GM12878 (cell line): ENCODE measurements around the gene ZC3H7B. TPM values are rescaled to one million over a fixed set of nuclear protein-coding genes. Genes with fewer than 3 reads are reported as not detected.

Experiments
- ATAC-seq: fragments of 200-7000 bp; cut with Tn5 transposase; 3 replicates; pipeline ENCODE4 v1.9.1; 2020; ENCODE audit warnings: mild to moderate bottlenecking, moderate library complexity
- BruUV-seq: library from RNA; stranded (reverse); fragments of 400-500 nt; replicated peaks from 2 replicates; lab custom pipeline; 2021; lab: Mats Ljungman, UMichigan
- CTCF ChIA-PET: fragments of 300-600 bp; sonication (Branson Sonifier 250); formaldehyde crosslinking; extraction: SDS; loops from one replicate; lab custom pipeline; 2021; ENCODE audit warnings: inconsistent platforms; lab: Yijun Ruan, JAX
- POLR2A ChIA-PET: fragments of 350-600 bp; formaldehyde crosslinking; extraction: SDS; loops from one replicate; lab custom pipeline; 2021; ENCODE audit warnings: inconsistent platforms; lab: Charles Lee
- RAD21 ChIA-PET: fragments of 300-600 bp; sonication (Branson Sonifier 250); formaldehyde crosslinking; loops from one replicate; lab custom pipeline; 2023; ENCODE audit warnings: antibody characterized with exemption; ENCODE audit not compliant: unreplicated experiment; lab: Charles Lee
- SMC1A ChIA-PET: fragments of 300-600 bp; sonication (Branson Sonifier 250); formaldehyde crosslinking; loops from one replicate; lab custom pipeline; 2023; ENCODE audit not compliant: unreplicated experiment, uncharacterized antibody; lab: Charles Lee
- DNase-seq: peaks from one replicate; pipeline ENCODE4 v3.0.0-alpha.2; 2011; ENCODE audit warnings: low read depth, low spot score
- FAIRE-seq: peaks from 3 replicates; lab custom pipeline; 2011; peaks lifted over from hg19 to GRCh38; lab: Jason Lieb, UNC
- H2AFZ ChIP-seq: 2 replicates; pipeline ENCODE4 v1.6.0; 2011; ENCODE audit warnings: low read depth, low read length, control low read depth; ENCODE audit not compliant: control insufficient read depth
- H3K27ac ChIP-seq: 2 replicates; pipeline ENCODE4 v1.5.1; 2011; ENCODE audit warnings: control low read depth; ENCODE audit not compliant: control insufficient read depth, insufficient read depth
- H3K27me3 ChIP-seq, 2 experiments: replicated peaks in 1 of 2; 2 replicates each; pipeline versions ENCODE4 v1.6.0 to v1.6.1; 2011; ENCODE audit warnings: low read length in 1 of 2; ENCODE audit not compliant: control insufficient read depth in 2 of 2, insufficient read depth in 2 of 2
- H3K36me3 ChIP-seq, 2 experiments: 2 replicates each; pipeline ENCODE4 v1.5.1; 2011; ENCODE audit warnings: low read length in 1 of 2; ENCODE audit not compliant: control insufficient read depth in 2 of 2, insufficient read depth in 2 of 2
- H3K4me1 ChIP-seq: 2 replicates; pipeline ENCODE4 v1.6.1; 2011; ENCODE audit warnings: mild to moderate bottlenecking, low read length, moderate library complexity, mixed read lengths; ENCODE audit not compliant: control insufficient read depth, insufficient read depth
- H3K4me2 ChIP-seq: 2 replicates; pipeline ENCODE4 v1.6.0; 2011; ENCODE audit warnings: control low read depth; ENCODE audit not compliant: control insufficient read depth, insufficient read depth
- H3K4me3 ChIP-seq: fragments of 200-600 bp; sonication (generic); 2 replicates; pipeline ENCODE4 v1.5.1; 2016
- H3K79me2 ChIP-seq: 2 replicates; pipeline ENCODE4 v1.6.0; 2011; ENCODE audit warnings: low read length; ENCODE audit not compliant: control insufficient read depth, insufficient read depth
- H3K9ac ChIP-seq: 2 replicates; pipeline ENCODE4 v1.8.0; 2011; ENCODE audit warnings: low read length, control low read depth, mixed read lengths; ENCODE audit not compliant: control insufficient read depth, insufficient read depth
- H3K9me3 ChIP-seq: replicated peaks from 3 replicates; pipeline ENCODE4 v1.5.1; 2011; ENCODE audit warnings: mild to moderate bottlenecking, low read length; ENCODE audit not compliant: control insufficient read depth, insufficient read depth
- H4K20me1 ChIP-seq: 2 replicates; pipeline ENCODE4 v1.6.0; 2011; ENCODE audit not compliant: control insufficient read depth, insufficient read depth
- ATF7 ChIP-seq: fragments of 450-650 bp; IDR thresholded peaks from 2 replicates; pipeline ENCODE4 v1.6.1; 2016; ENCODE audit warnings: low read depth, mild to moderate bottlenecking
- BACH1 ChIP-seq: fragments of 450-650 bp; IDR thresholded peaks from 2 replicates; pipeline ENCODE4 v1.6.1; 2017; ENCODE audit warnings: mild to moderate bottlenecking, borderline replicate concordance
- NBN ChIP-seq: fragments of 450-650 bp; IDR thresholded peaks from 2 replicates; pipeline ENCODE4 v1.6.1; 2016
- PAX5 ChIP-seq: IDR thresholded peaks from 2 replicates; pipeline ENCODE4 v1.6.1; 2011; ENCODE audit warnings: low read depth, low read length, borderline replicate concordance
- RAD51 ChIP-seq: fragments of 450-650 bp; IDR thresholded peaks from 2 replicates; pipeline ENCODE4 v1.6.1; 2016; ENCODE audit warnings: moderate library complexity, mild to moderate bottlenecking, inconsistent platforms
- RELA ChIP-seq: fragments of 450-650 bp; IDR thresholded peaks from 2 replicates; pipeline ENCODE4 v1.8.0; 2014; ENCODE audit warnings: borderline replicate concordance; ENCODE audit not compliant: partially characterized antibody
- SMAD5 ChIP-seq: IDR thresholded peaks from 2 replicates; pipeline ENCODE4 v1.6.1; 2016; ENCODE audit warnings: antibody characterized with exemption, low read depth
- SMC3 ChIP-seq: IDR thresholded peaks from 2 replicates; pipeline ENCODE4 v1.6.1; 2011; ENCODE audit warnings: low read length, improper control_type of control experiment, borderline replicate concordance
- SREBF2 ChIP-seq: IDR thresholded peaks from 2 replicates; pipeline ENCODE4 v1.6.1; 2012; ENCODE audit warnings: mild to moderate bottlenecking, low read length
- TBL1XR1 ChIP-seq: IDR thresholded peaks from 2 replicates; pipeline ENCODE4 v1.6.1; 2012; ENCODE audit warnings: low read depth, low read length, improper control_type of control experiment
- ZNF24 ChIP-seq: fragments of 450-650 bp; IDR thresholded peaks from 2 replicates; pipeline ENCODE4 v1.6.1; 2017; ENCODE audit warnings: antibody characterized with exemption, mild to moderate bottlenecking
- WGBS: methylation state at CpG from one replicate; pipeline ENCODE4 v1.1.6; 2016; ENCODE audit warnings: low lambda C conversion rate; ENCODE audit not compliant: insufficient replicate concordance, insufficient coverage; ENCODE audit errors: missing lambda C conversion rate; 5-methylcytosine and 5-hydroxymethylcytosine counted together
- in situ Hi-C: fragments of 300-500 bp; cut with MboI; formaldehyde crosslinking; loops from 9 replicates; pipeline ENCODE4 v1.14.3; 2018; ENCODE audit warnings: mixed read lengths
- intact Hi-C: fragments of 100-400 bp; cut with micrococcal nuclease; formaldehyde crosslinking; loops from one replicate; pipeline ENCODE4 v1.14.2; 2022; ENCODE audit not compliant: unreplicated experiment
- polyA plus RNA-seq, 11 experiments: library from polyadenylated mRNA; depleted of rRNA in 4 of 11; unstranded in 6 of 11; stranded (reverse) in 5 of 11; fragments of >200 nt; fragmentation: Nextera tagmentation in 4 of 11; fragmentation: Illumina TruSeq in 1 of 11; extraction: Ambion mirVana in 4 of 11; extraction: Trizol in 1 of 11; gene quantifications; 1 replicate in 1 of 11; 2 replicates in 10 of 11; pipeline versions ENCODE4 v1.2.1 to v1.2.3, GENCODE V29; 2011 to 2016; ENCODE audit warnings: inconsistent platforms in 2 of 11, missing spikeins in 2 of 11, low read depth in 1 of 11
- total RNA-seq, 4 experiments: library from RNA; depleted of rRNA in 3 of 4; stranded (reverse); fragments of >200 nt in 3 of 4; fragmentation: Illumina TruSeq in 1 of 4; extraction: Trizol in 1 of 4; gene quantifications; 2 replicates each; pipeline versions ENCODE4 v1.2.1 to v1.2.3, GENCODE V29; 2013 to 2021
- TF ChIP-seq, protein P1 (sequence below): fragments of 450-650 bp; IDR thresholded peaks from 2 replicates; pipeline ENCODE4 v1.6.1; 2016; ENCODE audit warnings: mild to moderate bottlenecking, moderate library complexity, borderline replicate concordance
- TF ChIP-seq, protein P2 (sequence below): IDR thresholded peaks from 2 replicates; pipeline ENCODE4 v1.6.1; 2011; ENCODE audit warnings: low read depth, low read length, improper control_type of control experiment, borderline replicate concordance
- TF ChIP-seq, protein P3 (sequence below): fragments of 450-650 bp; IDR thresholded peaks from 2 replicates; pipeline ENCODE4 v1.6.1; 2017; ENCODE audit warnings: mild to moderate bottlenecking, moderate library complexity

The ZC3H7B gene
- total and polyA plus RNA-seq, 10 of the 15 experiments (the other 5 are each of a cell fraction or from before 2014, with no cell fraction given), result 0.26 to 52.3 (median 22.4) TPM

- in situ Hi-C loops (no loop called here), intact Hi-C loops (no loop called here)
- H3K36me3 ChIP-seq, result peaks cover 8 to 32% of the 10 kb centered on the region in 2 experiments; a peak in 3 of 4 replicates
- no peak for DNase-seq
- H2AFZ ChIP-seq, result no peak overlapping the region
- CTCF ChIA-PET, result no interaction called here
- SMC1A ChIA-PET, result no interaction called here
- RAD21 ChIA-PET, result no interaction called here
- no peak overlapping the region for H3K4me2 ChIP-seq
- no peaks in the 10 kb centered on the region for H4K20me1 ChIP-seq
- H3K9me3 ChIP-seq, result no peaks in the 10 kb centered on the region
- no peak for FAIRE-seq
- no peak overlapping the region for H3K27ac ChIP-seq
- H3K79me2 ChIP-seq, result no peaks in the 10 kb centered on the region
- no peak overlapping the region for H3K4me3 ChIP-seq
- no peak for ATAC-seq
- no peaks in the 10 kb centered on the region for H3K4me1 ChIP-seq
- BruUV-seq, result no TSS peak
- no peak overlapping the region for H3K9ac ChIP-seq
- TF ChIP-seq TBL1XR1 (no peak), PAX5 (no peak), BACH1 (no peak), RAD51 (no peak), SMAD5 (no peak), NBN (no peak), ATF7 (no peak), RELA (no peak), SMC3 (no peak), SREBF2 (no peak), ZNF24 (no peak)
- TF ChIP-seq, protein P1, sequence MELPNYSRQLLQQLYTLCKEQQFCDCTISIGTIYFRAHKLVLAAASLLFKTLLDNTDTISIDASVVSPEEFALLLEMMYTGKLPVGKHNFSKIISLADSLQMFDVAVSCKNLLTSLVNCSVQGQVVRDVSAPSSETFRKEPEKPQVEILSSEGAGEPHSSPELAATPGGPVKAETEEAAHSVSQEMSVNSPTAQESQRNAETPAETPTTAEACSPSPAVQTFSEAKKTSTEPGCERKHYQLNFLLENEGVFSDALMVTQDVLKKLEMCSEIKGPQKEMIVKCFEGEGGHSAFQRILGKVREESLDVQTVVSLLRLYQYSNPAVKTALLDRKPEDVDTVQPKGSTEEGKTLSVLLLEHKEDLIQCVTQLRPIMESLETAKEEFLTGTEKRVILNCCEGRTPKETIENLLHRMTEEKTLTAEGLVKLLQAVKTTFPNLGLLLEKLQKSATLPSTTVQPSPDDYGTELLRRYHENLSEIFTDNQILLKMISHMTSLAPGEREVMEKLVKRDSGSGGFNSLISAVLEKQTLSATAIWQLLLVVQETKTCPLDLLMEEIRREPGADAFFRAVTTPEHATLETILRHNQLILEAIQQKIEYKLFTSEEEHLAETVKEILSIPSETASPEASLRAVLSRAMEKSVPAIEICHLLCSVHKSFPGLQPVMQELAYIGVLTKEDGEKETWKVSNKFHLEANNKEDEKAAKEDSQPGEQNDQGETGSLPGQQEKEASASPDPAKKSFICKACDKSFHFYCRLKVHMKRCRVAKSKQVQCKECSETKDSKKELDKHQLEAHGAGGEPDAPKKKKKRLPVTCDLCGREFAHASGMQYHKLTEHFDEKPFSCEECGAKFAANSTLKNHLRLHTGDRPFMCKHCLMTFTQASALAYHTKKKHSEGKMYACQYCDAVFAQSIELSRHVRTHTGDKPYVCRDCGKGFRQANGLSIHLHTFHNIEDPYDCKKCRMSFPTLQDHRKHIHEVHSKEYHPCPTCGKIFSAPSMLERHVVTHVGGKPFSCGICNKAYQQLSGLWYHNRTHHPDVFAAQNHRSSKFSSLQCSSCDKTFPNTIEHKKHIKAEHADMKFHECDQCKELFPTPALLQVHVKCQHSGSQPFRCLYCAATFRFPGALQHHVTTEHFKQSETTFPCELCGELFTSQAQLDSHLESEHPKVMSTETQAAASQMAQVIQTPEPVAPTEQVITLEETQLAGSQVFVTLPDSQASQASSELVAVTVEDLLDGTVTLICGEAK, result no peak
- TF ChIP-seq, protein P2, sequence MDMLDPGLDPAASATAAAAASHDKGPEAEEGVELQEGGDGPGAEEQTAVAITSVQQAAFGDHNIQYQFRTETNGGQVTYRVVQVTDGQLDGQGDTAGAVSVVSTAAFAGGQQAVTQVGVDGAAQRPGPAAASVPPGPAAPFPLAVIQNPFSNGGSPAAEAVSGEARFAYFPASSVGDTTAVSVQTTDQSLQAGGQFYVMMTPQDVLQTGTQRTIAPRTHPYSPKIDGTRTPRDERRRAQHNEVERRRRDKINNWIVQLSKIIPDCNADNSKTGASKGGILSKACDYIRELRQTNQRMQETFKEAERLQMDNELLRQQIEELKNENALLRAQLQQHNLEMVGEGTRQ, result no peak
- TF ChIP-seq, protein P3, sequence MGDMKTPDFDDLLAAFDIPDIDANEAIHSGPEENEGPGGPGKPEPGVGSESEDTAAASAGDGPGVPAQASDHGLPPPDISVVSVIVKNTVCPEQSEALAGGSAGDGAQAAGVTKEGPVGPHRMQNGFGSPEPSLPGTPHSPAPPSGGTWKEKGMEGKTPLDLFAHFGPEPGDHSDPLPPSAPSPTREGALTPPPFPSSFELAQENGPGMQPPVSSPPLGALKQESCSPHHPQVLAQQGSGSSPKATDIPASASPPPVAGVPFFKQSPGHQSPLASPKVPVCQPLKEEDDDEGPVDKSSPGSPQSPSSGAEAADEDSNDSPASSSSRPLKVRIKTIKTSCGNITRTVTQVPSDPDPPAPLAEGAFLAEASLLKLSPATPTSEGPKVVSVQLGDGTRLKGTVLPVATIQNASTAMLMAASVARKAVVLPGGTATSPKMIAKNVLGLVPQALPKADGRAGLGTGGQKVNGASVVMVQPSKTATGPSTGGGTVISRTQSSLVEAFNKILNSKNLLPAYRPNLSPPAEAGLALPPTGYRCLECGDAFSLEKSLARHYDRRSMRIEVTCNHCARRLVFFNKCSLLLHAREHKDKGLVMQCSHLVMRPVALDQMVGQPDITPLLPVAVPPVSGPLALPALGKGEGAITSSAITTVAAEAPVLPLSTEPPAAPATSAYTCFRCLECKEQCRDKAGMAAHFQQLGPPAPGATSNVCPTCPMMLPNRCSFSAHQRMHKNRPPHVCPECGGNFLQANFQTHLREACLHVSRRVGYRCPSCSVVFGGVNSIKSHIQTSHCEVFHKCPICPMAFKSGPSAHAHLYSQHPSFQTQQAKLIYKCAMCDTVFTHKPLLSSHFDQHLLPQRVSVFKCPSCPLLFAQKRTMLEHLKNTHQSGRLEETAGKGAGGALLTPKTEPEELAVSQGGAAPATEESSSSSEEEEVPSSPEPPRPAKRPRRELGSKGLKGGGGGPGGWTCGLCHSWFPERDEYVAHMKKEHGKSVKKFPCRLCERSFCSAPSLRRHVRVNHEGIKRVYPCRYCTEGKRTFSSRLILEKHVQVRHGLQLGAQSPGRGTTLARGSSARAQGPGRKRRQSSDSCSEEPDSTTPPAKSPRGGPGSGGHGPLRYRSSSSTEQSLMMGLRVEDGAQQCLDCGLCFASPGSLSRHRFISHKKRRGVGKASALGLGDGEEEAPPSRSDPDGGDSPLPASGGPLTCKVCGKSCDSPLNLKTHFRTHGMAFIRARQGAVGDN, result no peak
- H3K27me3 ChIP-seq, result no peaks in the 10 kb centered on the region
- POLR2A ChIA-PET, result no interaction called here
- WGBS, result 93% methylated on average over 17 of the region's 17 CpGs
These were observed 54.6 kb downstream of the ZC3H7B start for GRCh38 chr22:41355895-41356294.
